Measurements from ENCODE around the gene HDAC9. TPM values are rescaled to one million over a fixed set of nuclear protein-coding genes. Genes with fewer than 3 reads are reported as not detected.

Gene HDAC9
- total RNA-seq, 1 experiment from 2014 or later = 7.7 TPM

DNA sequence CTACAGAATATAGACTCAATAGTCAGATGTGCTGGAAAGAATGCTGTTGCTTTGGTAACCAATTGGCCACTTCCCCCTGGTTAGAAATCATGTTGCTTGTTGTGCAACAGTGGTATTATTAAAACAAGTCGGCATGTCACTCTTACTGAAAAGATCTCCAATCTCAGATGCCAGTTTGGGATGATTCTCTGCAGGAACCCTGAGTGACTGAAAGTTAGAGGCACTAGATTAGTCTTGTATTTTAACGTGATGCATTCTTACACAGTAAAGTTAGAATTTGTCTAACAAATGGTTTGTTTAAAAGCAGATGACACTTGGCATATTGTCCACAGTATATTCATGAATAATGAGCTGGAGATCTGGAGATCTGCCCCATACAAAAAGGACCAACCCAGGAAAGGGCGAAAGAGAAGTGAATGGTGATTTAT, 334.3 kb downstream of the HDAC9 start:
- no peak overlapping the region for H3K4me2 ChIP-seq (ENCODE audit: insufficient read depth, insufficient read length, low read length)
- TF ChIP-seq, protein P1, sequence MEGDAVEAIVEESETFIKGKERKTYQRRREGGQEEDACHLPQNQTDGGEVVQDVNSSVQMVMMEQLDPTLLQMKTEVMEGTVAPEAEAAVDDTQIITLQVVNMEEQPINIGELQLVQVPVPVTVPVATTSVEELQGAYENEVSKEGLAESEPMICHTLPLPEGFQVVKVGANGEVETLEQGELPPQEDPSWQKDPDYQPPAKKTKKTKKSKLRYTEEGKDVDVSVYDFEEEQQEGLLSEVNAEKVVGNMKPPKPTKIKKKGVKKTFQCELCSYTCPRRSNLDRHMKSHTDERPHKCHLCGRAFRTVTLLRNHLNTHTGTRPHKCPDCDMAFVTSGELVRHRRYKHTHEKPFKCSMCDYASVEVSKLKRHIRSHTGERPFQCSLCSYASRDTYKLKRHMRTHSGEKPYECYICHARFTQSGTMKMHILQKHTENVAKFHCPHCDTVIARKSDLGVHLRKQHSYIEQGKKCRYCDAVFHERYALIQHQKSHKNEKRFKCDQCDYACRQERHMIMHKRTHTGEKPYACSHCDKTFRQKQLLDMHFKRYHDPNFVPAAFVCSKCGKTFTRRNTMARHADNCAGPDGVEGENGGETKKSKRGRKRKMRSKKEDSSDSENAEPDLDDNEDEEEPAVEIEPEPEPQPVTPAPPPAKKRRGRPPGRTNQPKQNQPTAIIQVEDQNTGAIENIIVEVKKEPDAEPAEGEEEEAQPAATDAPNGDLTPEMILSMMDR (conservative IDR thresholded peaks at IDR 0.05) = no peak
- H3K27me3 ChIP-seq (ENCODE audit: insufficient read depth, low read length) = no peaks in the 10 kb centered on the region
- H3K4me1 ChIP-seq (ENCODE audit: insufficient read depth, low read length) = no peaks in the 10 kb centered on the region
- H2BK20ac ChIP-seq (ENCODE audit: low read depth, low read length, poor library complexity, severe bottlenecking) = no peak overlapping the region
- Mint-ChIP-seq H3K4me1 (peaks cover 0 to 2% of the 10 kb centered on the region in 2 experiments; a peak in 1 of 4 replicates), H3K4me3 (no peak overlapping the region), H3K27ac (no peak overlapping the region), H3K9me3 (no peaks in the 10 kb centered on the region), H3K36me3 (ENCODE audit: insufficient read depth in 1 of 3, low read depth in 3 of 3) (no peaks in the 10 kb centered on the region), H3K27me3 (ENCODE audit: low read depth) (no peaks in the 10 kb centered on the region)
- no peaks in the 10 kb centered on the region for H3K79me1 ChIP-seq (ENCODE audit: insufficient read depth, low read depth, low read length, poor library complexity, severe bottlenecking)
- H3K79me2 ChIP-seq (ENCODE audit: insufficient read depth, low read length) = no peaks in the 10 kb centered on the region
- no peak overlapping the region for H3K9ac ChIP-seq (ENCODE audit: extremely low read depth, insufficient read length, low read length)
- no peak overlapping the region for H3K56ac ChIP-seq (ENCODE audit: insufficient read length, low read depth, low read length)
- no peak overlapping the region for H3K14ac ChIP-seq (ENCODE audit: insufficient read depth, low read length)
- no peak overlapping the region for H2BK5ac ChIP-seq (ENCODE audit: insufficient read length, low read length)
- H4K8ac ChIP-seq (replicated peaks; ENCODE audit: insufficient read length, low read depth, low read length) = no peak overlapping the region
- H2BK15ac ChIP-seq (ENCODE audit: low read depth, low read length) = no peak overlapping the region
- H2AK5ac ChIP-seq (ENCODE audit: insufficient read length, low read length) = no peak overlapping the region
- no peak overlapping the region for H4K91ac ChIP-seq (ENCODE audit: insufficient read length, low read depth, low read length)
- no peak overlapping the region for H3K4ac ChIP-seq (ENCODE audit: low read depth, low read length)
- H3K18ac ChIP-seq (ENCODE audit: insufficient read length, low read depth, low read length) = no peak overlapping the region
- H2BK120ac ChIP-seq (ENCODE audit: low read depth, low read length, poor library complexity, severe bottlenecking) = no peak overlapping the region
- DNase-seq = no peak
- H4K5ac ChIP-seq (ENCODE audit: insufficient read length, low read depth, low read length) = no peak overlapping the region
- no peaks in the 10 kb centered on the region for H3K9me3 ChIP-seq (ENCODE audit: control insufficient read depth, low read depth, low read length)
- H3K27ac ChIP-seq (ENCODE audit: insufficient read length, low read depth, low read length) = no peak overlapping the region
- WGBS (ENCODE audit: extremely low coverage, insufficient read length, low lambda C conversion rate) = no CpG with 5 or more reads among the region's 3 CpGs
- no peaks in the 10 kb centered on the region for H3K23me2 ChIP-seq (ENCODE audit: insufficient read length, low read depth, low read length, poor library complexity, severe bottlenecking)
- H4K20me1 ChIP-seq (ENCODE audit: control insufficient read depth, insufficient read depth, insufficient read length) = no peaks in the 10 kb centered on the region
- no peak overlapping the region for H2AFZ ChIP-seq (ENCODE audit: low read length)
- no peak overlapping the region for H2BK12ac ChIP-seq (ENCODE audit: insufficient read length, low read depth, low read length)
- no peak overlapping the region for H3T11ph ChIP-seq (ENCODE audit: low read length)
- H3K23ac ChIP-seq (ENCODE audit: insufficient read length, low read depth, low read length) = no peak overlapping the region

All from H9 (cell line).